ENCODE measurements around the gene ZNF346.
"Not testable (repeated sequence)": the region's sequence is repeated elsewhere in the genome, so short reads cannot be mapped to it uniquely, and the experiment has no call there.

Gene ZNF346

GRCh38 chr5:177015156-177015555 is 7.3 kb upstream of the ZNF346 start:
- no peak for DNase-seq

DNA sequence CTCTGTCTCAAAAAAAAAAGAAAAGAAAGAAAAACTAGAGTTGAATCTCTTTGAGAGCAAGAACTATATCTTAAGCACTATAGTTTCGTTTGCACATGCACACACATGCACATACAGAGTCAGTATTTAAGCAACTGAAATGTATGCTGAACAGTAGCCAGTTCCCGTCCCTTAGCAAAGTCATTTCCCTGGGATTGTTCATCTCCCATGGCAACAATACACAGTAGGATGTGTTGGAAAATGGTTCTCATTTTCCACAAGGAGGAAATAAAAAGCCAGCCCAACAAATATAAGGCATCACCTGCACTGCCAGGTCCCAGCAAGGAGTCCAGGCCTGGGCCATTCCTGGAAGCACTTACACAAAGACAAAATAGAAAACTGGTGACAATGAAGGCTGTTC is 4.2 kb upstream of the ZNF346 start:
- DNase-seq: no peak

DNA sequence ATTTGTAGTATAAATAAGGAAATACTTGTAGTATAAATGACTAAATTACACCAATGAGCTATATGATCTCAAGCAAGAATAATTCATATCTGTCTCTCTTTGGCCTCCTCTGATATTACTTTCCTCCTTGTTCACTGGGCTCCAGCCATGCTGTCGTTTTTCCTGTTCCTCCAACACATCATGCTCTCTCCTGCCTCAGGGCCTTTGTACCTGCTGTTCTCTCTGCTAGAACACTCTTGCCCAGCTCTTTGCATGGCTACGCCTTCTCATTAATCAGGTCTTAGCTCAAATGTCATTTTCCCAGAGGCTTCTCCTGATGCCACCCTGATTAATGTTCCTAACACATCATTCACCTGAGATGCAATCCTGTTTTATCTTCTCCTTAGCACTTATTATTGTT is 2.5 kb upstream of the ZNF346 start:
- no peak for DNase-seq

GRCh38 chr5:177023303-177023664 is 788 bp downstream of the ZNF346 start:
- no peak for DNase-seq

GRCh38 chr5:177024559-177024958 is 2.1 kb downstream of the ZNF346 start:
- DNase-seq: no peak

DNA sequence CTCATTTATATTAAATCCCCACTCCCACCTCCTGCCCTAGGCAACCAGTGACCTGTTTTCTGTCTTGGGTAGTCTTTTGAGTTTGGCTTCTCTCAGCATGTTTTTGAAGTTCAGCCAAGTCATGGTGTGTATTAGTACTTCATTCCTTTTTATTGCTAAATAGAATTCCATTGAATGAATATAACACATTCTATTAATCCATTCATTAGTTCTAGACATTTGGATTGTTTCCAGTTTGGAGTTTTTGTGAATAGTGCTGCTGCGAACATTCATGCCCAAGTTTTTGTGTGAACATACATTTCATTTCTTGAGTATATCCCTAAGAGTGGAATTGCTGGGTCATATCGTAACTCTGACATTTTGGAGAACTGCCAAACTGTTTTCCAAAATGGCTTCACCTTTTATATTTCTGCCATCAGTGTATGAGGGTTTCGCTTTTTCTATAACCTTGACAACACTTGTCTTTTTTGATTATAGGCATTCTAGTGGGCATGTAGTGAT is 2.7 kb downstream of the ZNF346 start:
- DNase-seq: peak; percentile 88

DNA sequence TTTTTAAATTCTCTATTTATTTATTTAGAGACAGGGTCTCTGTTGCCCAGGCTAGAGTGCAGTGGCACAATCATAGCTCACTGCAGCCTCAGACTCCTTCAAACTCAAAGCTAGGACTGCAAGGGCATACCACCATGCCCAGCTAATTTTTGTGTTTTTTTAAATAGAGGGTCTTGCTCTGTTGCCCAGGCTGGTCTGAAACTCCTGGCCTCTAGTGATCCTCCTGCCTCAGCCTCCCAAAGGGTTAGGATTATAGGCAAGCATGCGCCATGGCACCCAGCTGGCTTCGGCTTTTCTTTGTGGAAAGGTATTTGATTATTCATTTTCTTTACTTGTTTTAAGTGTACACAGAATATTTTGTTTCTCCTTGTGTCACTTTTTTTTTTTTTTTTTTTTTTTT is 5.2 kb downstream of the ZNF346 start:
- no peak for DNase-seq

DNA sequence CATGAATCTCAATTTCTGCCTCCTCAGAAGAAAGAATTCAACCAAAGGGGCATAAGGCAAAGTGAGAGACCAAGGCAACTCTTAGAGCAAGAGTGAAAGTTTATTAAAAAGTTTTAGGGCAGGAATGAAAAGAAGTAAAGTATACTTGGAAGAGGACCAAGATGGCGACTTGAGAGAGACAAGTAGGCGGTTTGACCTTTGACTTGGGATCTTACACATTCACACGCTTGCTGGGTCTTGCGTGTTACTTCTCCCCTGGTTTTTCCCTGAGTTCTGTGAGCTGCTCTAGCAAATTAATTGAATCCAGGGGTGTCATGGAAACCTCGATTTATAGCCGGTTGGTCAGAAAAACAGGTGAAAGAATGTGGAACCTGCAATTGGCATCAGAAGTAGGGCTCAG is 7.0 kb downstream of the ZNF346 start:
- DNase-seq: no peak

DNA sequence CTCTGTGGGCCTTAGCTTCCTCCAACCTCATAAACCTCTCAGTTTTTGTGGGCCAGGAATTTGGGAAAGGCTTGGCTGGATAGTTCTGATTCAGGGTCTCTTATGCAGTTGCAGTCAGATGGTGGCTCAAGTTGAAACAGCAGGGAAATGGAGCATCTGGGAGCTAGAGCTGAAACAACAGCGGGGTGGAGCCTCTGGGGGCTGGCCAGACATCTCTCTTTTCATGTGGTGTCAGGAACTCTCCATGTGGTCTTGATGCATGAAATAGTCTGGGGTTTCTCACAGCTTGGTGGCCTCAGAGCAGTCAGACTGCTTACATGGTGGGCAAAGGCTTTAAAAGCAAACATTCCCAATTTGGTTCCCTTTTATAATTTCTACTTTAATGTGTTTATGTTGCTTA is 13.5 kb downstream of the ZNF346 start:
- no peak for DNase-seq

- no peak for DNase-seq
Measured at GRCh38 chr5:177036443-177036842, 13.9 kb downstream of the ZNF346 start.

DNA sequence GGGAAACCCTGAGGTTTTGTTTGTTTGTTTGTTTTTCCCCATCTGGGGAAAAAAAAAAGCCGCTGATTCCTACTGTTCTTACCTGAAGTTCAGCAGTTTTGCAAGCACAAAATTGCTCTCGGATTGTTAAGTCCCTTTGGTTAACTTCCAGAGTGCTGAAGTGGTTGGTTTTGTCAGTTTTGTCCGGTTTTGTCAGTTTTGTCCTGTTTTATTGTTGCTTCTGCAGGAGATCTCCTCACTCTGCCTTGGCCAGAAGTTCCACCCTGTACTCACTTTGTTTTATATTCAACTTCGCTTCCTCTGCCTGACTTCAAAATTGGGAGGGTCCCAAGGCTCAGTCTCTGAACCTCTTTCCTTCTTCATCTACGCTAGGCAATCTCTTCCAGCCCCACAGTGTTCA is 14.4 kb downstream of the ZNF346 start:
- no peak for DNase-seq

GRCh38 chr5:177040814-177041420 is 18.4 kb downstream of the ZNF346 start:
- DNase-seq: no peak

GRCh38 chr5:177041936-177042335 is 19.4 kb downstream of the ZNF346 start:
- DNase-seq: no peak

DNA sequence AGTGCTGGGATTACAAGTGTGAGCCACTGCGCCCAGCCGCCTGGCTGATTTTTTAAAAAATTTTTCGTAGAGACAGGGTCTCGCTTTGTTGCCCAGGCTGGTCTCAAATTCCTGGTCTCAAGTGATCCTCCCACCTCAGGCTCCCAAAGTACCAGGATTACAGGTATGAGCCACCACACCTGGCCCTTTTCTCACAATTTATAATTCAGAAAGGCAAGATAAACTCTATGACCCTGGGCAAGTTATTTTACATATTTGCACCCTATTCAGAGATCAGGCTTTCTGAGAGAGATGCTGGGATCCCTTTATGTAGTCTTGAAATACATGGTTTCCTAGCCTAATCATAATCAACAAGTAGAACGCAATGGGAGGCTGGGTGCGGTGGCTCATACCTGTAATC is 20.6 kb downstream of the ZNF346 start:
- DNase-seq: no peak

DNA sequence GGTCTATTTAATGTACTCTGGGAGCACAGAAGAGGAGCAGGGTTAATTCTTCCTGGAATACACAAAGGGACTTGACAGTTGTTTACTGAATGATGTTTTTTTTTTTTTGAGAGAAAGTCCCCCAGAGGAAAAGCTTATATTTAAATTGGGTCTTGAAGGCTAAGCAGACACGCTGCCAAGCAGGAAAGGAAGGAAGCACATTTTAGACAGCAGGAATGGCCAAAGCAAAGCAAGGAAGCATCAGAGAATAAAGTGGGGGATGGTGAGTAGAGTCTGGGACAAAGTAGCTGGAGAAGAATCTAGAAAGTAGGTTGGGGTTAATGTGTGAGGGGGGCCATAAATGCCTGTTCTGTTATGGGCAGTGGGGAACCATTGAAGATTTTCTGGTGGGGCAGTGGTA is 21.5 kb downstream of the ZNF346 start:
- no peak for DNase-seq

- DNase-seq: no peak
Measured at GRCh38 chr5:177044641-177045040, 22.1 kb downstream of the ZNF346 start.

- no peak for DNase-seq
Measured at GRCh38 chr5:177045631-177046030, 23.1 kb downstream of the ZNF346 start.

GRCh38 chr5:177048531-177048930 is 26.0 kb downstream of the ZNF346 start:
- not testable (repeated sequence) for DNase-seq

DNA sequence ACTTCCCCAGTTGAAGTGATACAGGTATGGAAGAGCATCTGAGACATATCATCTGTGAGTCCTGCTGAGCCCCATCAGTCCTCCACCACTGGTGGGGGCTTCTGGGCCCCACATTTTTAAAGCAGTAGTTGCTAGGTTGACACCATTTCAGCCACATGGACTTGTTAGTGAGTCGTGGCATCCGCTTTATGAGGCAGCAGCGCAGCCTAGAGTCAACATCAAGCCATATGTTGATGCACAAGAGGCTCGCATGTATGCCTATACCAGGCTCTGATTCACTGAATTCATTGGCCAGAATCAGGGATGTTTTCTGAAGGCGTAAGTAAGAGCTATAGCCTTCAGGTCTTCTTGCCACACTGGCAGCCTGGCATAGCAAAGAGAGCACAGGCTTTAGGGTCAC is 26.8 kb downstream of the ZNF346 start:
- peak; percentile 41 for DNase-seq

GRCh38 chr5:177064500-177065277 is 42.2 kb downstream of the ZNF346 start:
- no peak for DNase-seq

GRCh38 chr5:177065491-177065890 is 43.0 kb downstream of the ZNF346 start:
- DNase-seq: no peak

- no peak for DNase-seq
Measured at GRCh38 chr5:177066224-177066623, 43.7 kb downstream of the ZNF346 start.

DNA sequence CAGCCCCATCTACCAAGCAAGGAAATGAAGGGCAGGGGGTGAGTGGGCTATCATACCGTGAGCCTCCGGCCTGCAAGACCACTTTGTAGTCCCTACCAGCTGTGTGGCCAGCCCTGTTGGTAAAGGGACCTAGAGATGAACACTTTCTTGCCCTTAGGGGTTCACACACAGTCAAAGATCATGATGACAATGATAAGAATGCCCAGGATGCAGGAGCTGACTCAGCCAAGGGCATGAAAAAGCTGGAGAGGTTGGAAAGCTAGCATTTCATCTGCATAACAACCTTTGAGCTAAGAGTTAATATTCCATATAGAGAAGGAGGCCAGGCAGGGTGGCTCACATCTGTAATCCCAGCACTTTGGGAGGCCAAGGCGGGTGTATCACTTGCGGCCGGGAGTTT is 45.0 kb downstream of the ZNF346 start:
- DNase-seq: no peak

- DNase-seq: no peak
Measured at GRCh38 chr5:177070536-177071191, 48.2 kb downstream of the ZNF346 start.

All from hematopoietic multipotent progenitor cell treated with erythropoietin and hydrocortisone succinate and interleukin-3 and kit ligand, for 8 days (in vitro differentiated cells).